Activated naive CD4-positive, alpha-beta T cell treated with anti-CD3 and anti-CD28 coated beads, Interleukin-2, amount 50 U/mL, for 72 hours (primary cell): ENCODE data around the gene RALGAPA2. TPM values are rescaled to one million over a fixed set of nuclear protein-coding genes. Genes with fewer than 3 reads are reported as not detected.

ENCODE experiments used
- ATAC-seq, 2 donors: fragments of 150-1000 bp; cut with Tn5 transposase; 2 replicates each; pipeline ENCODE4 v1.10.0; 2021; ENCODE audit warnings: mild to moderate bottlenecking in 2 of 2, moderate library complexity in 2 of 2
- DNase-seq, 2 donors: peaks; one replicate each; pipeline ENCODE4 v3.0.0; 2021 to 2022; ENCODE audit warnings: low spot score in 2 of 2
- H3K27ac Mint-ChIP-seq, 2 donors: one replicate each; pipeline ENCODE4 v1.8.0; 2022; ENCODE audit warnings: mild to moderate bottlenecking in 2 of 2, mixed read lengths in 2 of 2
- H3K36me3 Mint-ChIP-seq, 2 donors: one replicate each; pipeline ENCODE4 v1.8.0; 2022; ENCODE audit warnings: mixed read lengths in 2 of 2
- H3K9me3 Mint-ChIP-seq, 2 donors: one replicate each; pipeline ENCODE4 v1.8.0; 2022; ENCODE audit warnings: mixed read lengths in 2 of 2
- total RNA-seq, 2 donors: library from RNA; stranded (reverse); gene quantifications; one replicate each; pipeline ENCODE4 v1.2.3, GENCODE V29; 2022

Gene RALGAPA2
- total RNA-seq, 2 donors from 2014 or later, result 24.9 to 33.1 TPM

- ATAC-seq (no peak), DNase-seq (no peak)
- Mint-ChIP-seq H3K9me3 (no peaks in the 10 kb centered on the region), H3K27ac (no peak overlapping the region), H3K36me3 (peaks cover 0 to 5% of the 10 kb centered on the region in 2 donors)
Measured at GRCh38 chr20:20665606-20666332, 46.7 kb downstream of the RALGAPA2 start.

- no peaks in the 10 kb centered on the region for H3K9me3 Mint-ChIP-seq
- H3K36me3 Mint-ChIP-seq, result peaks cover 0 to 5% of the 10 kb centered on the region in 2 donors
- DNase-seq, result no peak
- H3K27ac Mint-ChIP-seq, result peak overlapping the region in 1 of 2 donors; percentile 37
- ATAC-seq, result peak in 1 of 2 donors; percentile 55
Measured at GRCh38 chr20:20664795-20665589, 47.5 kb downstream of the RALGAPA2 start.

- Mint-ChIP-seq H3K27ac (no peak overlapping the region), H3K9me3 (no peaks in the 10 kb centered on the region), H3K36me3 (no peaks in the 10 kb centered on the region)
- no peak for DNase-seq
- no peak for ATAC-seq
Measured at GRCh38 chr20:20663841-20664240, 48.6 kb downstream of the RALGAPA2 start.

GRCh38 chr20:20658871-20659431 is 53.5 kb downstream of the RALGAPA2 start:
- Mint-ChIP-seq H3K36me3 (no peaks in the 10 kb centered on the region), H3K9me3 (no peaks in the 10 kb centered on the region), H3K27ac (no peak overlapping the region)
- no peak for ATAC-seq
- DNase-seq, result no peak

- no peak for ATAC-seq
- Mint-ChIP-seq H3K9me3 (no peaks in the 10 kb centered on the region), H3K36me3 (no peaks in the 10 kb centered on the region), H3K27ac (no peak overlapping the region)
- DNase-seq, result no peak
Measured at GRCh38 chr20:20658123-20658522, 54.3 kb downstream of the RALGAPA2 start.

- Mint-ChIP-seq H3K27ac (no peak overlapping the region), H3K36me3 (no peaks in the 10 kb centered on the region), H3K9me3 (no peaks in the 10 kb centered on the region)
- ATAC-seq, result no peak
- DNase-seq, result no peak
Measured at GRCh38 chr20:20657092-20657491, 55.4 kb downstream of the RALGAPA2 start.

GRCh38 chr20:20655883-20656282 is 56.6 kb downstream of the RALGAPA2 start:
- H3K9me3 Mint-ChIP-seq, result no peaks in the 10 kb centered on the region
- no peak for ATAC-seq
- DNase-seq, result no peak
- H3K27ac Mint-ChIP-seq, result no peak overlapping the region
- no peaks in the 10 kb centered on the region for H3K36me3 Mint-ChIP-seq

GRCh38 chr20:20649945-20650344 is 62.5 kb downstream of the RALGAPA2 start:
- Mint-ChIP-seq H3K27ac (no peak overlapping the region), H3K36me3 (peaks cover 0 to 5% of the 10 kb centered on the region in 2 donors), H3K9me3 (no peaks in the 10 kb centered on the region)
- ATAC-seq, result no peak
- no peak for DNase-seq

GRCh38 chr20:20643927-20644326 is 68.5 kb downstream of the RALGAPA2 start:
- DNase-seq (no peak), ATAC-seq (no peak)
- H3K36me3 Mint-ChIP-seq, result peaks cover 0 to 12% of the 10 kb centered on the region in 2 donors

GRCh38 chr20:20641783-20642182 is 70.7 kb downstream of the RALGAPA2 start:
- DNase-seq (no peak), ATAC-seq (no peak)
- Mint-ChIP-seq H3K9me3 (no peaks in the 10 kb centered on the region), H3K36me3 (peaks cover 0 to 18% of the 10 kb centered on the region in 2 donors), H3K27ac (no peak overlapping the region)

More at GRCh38 chr20:20643927-20644326, 68.5 kb downstream of the RALGAPA2 start:
- Mint-ChIP-seq H3K27ac (no peak overlapping the region), H3K9me3 (no peaks in the 10 kb centered on the region)

- ATAC-seq (no peak), DNase-seq (no peak)
- Mint-ChIP-seq H3K27ac (peak overlapping the region in 1 of 2 donors; percentile 74), H3K36me3 (peaks cover 0 to 24% of the 10 kb centered on the region in 2 donors), H3K9me3 (no peaks in the 10 kb centered on the region)
Measured at GRCh38 chr20:20638878-20639277, 73.6 kb downstream of the RALGAPA2 start.

- H3K36me3 Mint-ChIP-seq, result peaks cover 0 to 24% of the 10 kb centered on the region in 2 donors
- ATAC-seq (no peak), DNase-seq (no peak)
- H3K9me3 Mint-ChIP-seq, result no peaks in the 10 kb centered on the region
- H3K27ac Mint-ChIP-seq, result no peak overlapping the region
Measured at GRCh38 chr20:20637998-20638725, 74.3 kb downstream of the RALGAPA2 start.

GRCh38 chr20:20635006-20635405 is 77.4 kb downstream of the RALGAPA2 start:
- Mint-ChIP-seq H3K9me3 (no peaks in the 10 kb centered on the region), H3K36me3 (peaks cover 0 to 16% of the 10 kb centered on the region in 2 donors), H3K27ac (no peak overlapping the region)
- no peak for ATAC-seq
- DNase-seq, result no peak

- Mint-ChIP-seq H3K36me3 (peaks cover 4 to 22% of the 10 kb centered on the region in 2 donors), H3K27ac (no peak overlapping the region), H3K9me3 (no peaks in the 10 kb centered on the region)
- DNase-seq (no peak), ATAC-seq (no peak)
Measured at GRCh38 chr20:20632644-20633043, 79.8 kb downstream of the RALGAPA2 start.

GRCh38 chr20:20630551-20630950 is 81.9 kb downstream of the RALGAPA2 start:
- ATAC-seq (no peak), DNase-seq (no peak)
- Mint-ChIP-seq H3K36me3 (peaks cover 10 to 28% of the 10 kb centered on the region in 2 donors), H3K27ac (peak overlapping the region in 1 of 2 donors; percentile 14), H3K9me3 (no peaks in the 10 kb centered on the region)

- H3K36me3 Mint-ChIP-seq, result peaks cover 10 to 26% of the 10 kb centered on the region in 2 donors
- no peak overlapping the region for H3K27ac Mint-ChIP-seq
- no peak for ATAC-seq
- DNase-seq, result no peak
- H3K9me3 Mint-ChIP-seq, result no peaks in the 10 kb centered on the region
Measured at GRCh38 chr20:20629556-20630188, 82.8 kb downstream of the RALGAPA2 start.
